HUES48 (cell line): Measurements from ENCODE around the gene LETM1.

ENCODE experiments used
- H3K27ac ChIP-seq: one replicate; pipeline ENCODE4 v1.7.0; 2013; ENCODE audit warnings: low read depth, low read length, inconsistent platforms
- H3K27me3 ChIP-seq: 2 replicates; pipeline ENCODE4 v1.6.1; 2013; ENCODE audit warnings: mild to moderate bottlenecking, low read length; ENCODE audit not compliant: control insufficient read depth, insufficient read depth
- H3K36me3 ChIP-seq: 2 replicates; pipeline ENCODE4 v1.6.1; 2013; ENCODE audit warnings: low read length; ENCODE audit not compliant: control insufficient read depth, insufficient read depth
- H3K4me1 ChIP-seq: 2 replicates; pipeline ENCODE4 v1.6.1; 2013; ENCODE audit warnings: mild to moderate bottlenecking, low read length; ENCODE audit not compliant: control insufficient read depth, insufficient read depth
- H3K4me3 ChIP-seq: 2 replicates; pipeline ENCODE4 v1.5.1; 2013; ENCODE audit warnings: mild to moderate bottlenecking, low read depth, low read length
- H3K9ac ChIP-seq: 2 replicates; pipeline ENCODE4 v1.6.1; 2013; ENCODE audit warnings: mild to moderate bottlenecking, low read depth, low read length, moderate library complexity
- H3K9me3 ChIP-seq: 2 replicates; pipeline ENCODE4 v1.6.1; 2013; ENCODE audit warnings: low read length; ENCODE audit not compliant: control insufficient read depth, insufficient read depth

The LETM1 gene

GRCh38 chr4:1862961-1863296 is 7.0 kb upstream of the LETM1 start:
- H3K4me3 ChIP-seq, result no peak overlapping the region
- H3K9ac ChIP-seq, result no peak overlapping the region
- H3K27me3 ChIP-seq, result peaks cover 99% of the 10 kb centered on the region
- no peaks in the 10 kb centered on the region for H3K9me3 ChIP-seq
- no peak overlapping the region for H3K27ac ChIP-seq
- H3K36me3 ChIP-seq, result no peaks in the 10 kb centered on the region
- no peaks in the 10 kb centered on the region for H3K4me1 ChIP-seq

DNA sequence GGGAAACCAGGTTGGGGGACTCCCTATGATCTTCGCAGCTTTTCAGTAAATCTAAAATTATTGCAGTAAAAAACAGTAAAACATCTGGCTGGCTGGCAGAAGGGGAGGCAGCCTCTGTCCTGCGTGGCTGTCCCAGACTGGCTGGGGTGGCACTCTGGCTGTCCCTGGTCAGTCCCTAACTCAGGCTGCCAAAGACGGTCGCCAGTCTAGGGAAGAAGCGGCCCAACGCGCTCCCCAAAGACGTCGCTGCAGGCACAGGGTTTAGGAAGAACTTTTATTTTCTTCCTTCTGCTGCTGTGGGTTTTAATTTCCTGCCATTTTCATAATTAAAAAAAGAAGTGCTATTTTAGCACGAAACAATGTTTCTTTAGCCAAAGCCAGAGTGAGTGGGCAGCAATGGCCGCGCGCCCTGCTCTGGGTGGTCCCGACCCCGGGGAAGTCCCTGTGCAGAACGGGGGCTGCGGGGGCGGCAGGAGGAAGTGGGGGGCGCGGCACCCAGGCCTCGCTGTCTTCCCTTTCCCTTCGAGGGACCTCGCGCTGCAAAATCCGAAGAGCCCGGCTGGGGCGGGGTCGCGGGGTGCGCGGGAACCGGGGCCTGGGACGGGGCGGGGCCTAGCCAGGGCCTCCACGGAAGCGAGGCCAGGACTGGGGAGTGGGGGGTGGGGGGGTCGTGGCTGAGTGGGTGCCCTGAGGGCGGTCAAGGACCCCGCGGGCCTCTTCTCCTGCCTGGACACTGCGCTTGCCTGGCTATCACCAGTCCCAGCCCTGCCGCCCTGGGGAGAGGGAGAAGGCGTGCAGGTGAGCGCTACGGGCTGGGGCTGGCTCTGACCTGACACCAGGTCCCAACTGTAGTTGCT is 6.3 kb upstream of the LETM1 start:
- Histone ChIP-seq H3K9ac (no peak overlapping the region), H3K27me3 (peaks cover 99% of the 10 kb centered on the region), H3K4me3 (peak overlapping the region; percentile 33; the same call in 1 of the 2 replicates), H3K4me1 (no peaks in the 10 kb centered on the region), H3K36me3 (no peaks in the 10 kb centered on the region), H3K9me3 (no peaks in the 10 kb centered on the region), H3K27ac (no peak overlapping the region)

DNA sequence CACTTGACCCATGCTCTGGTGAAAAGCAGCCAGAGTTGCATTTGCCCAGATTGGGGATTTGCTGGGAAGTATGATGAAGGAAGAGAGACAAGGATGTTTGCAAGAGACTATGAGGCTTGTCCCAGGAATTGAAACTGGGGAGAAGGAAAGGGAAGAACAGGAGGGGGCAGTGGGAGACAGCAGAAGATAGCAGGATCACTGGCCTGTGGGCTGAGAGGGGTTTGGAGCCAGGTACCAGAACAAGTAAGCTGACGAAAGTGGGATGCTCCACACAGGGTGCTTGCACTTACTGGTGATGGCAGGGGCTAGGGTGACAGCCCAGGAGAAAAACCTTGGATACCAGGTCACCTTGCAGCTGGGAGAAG is 3.4 kb upstream of the LETM1 start:
- H3K4me1 ChIP-seq, result 0 out of 2 replicates have a peak, but pooled peaks cover 3% of the 10 kb centered on the region
- H3K9ac ChIP-seq, result no peak overlapping the region
- H3K4me3 ChIP-seq, result no peak overlapping the region
- no peaks in the 10 kb centered on the region for H3K9me3 ChIP-seq
- no peak overlapping the region for H3K27ac ChIP-seq
- H3K27me3 ChIP-seq, result peaks cover 81% of the 10 kb centered on the region
- no peaks in the 10 kb centered on the region for H3K36me3 ChIP-seq

DNA sequence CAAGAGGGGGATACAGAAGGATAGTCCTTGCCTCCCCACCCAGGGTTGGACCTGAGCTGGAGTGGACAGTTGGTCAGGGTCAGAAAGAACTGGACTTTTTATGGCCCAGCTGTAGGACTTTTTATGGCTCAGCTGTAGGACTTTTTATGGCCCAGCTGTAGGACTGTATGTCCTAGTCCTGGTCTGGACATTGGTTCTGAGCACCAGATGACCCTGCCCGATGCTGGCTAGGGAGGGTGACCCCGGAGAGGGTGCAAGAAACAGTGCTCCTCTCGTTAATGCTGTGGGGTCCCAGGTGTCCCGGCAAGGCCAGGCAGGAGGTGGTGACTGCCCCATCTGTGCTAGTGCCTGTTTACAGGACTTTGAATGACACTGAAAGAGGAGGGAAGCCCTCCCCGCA is 2.0 kb upstream of the LETM1 start:
- Histone ChIP-seq H3K27me3 (peaks cover 66% of the 10 kb centered on the region), H3K9me3 (no peaks in the 10 kb centered on the region), H3K4me1 (0 out of 2 replicates have a peak, but pooled peaks cover 3% of the 10 kb centered on the region), H3K9ac (no peak overlapping the region), H3K4me3 (no peak overlapping the region), H3K36me3 (no peaks in the 10 kb centered on the region), H3K27ac (no peak overlapping the region)

DNA sequence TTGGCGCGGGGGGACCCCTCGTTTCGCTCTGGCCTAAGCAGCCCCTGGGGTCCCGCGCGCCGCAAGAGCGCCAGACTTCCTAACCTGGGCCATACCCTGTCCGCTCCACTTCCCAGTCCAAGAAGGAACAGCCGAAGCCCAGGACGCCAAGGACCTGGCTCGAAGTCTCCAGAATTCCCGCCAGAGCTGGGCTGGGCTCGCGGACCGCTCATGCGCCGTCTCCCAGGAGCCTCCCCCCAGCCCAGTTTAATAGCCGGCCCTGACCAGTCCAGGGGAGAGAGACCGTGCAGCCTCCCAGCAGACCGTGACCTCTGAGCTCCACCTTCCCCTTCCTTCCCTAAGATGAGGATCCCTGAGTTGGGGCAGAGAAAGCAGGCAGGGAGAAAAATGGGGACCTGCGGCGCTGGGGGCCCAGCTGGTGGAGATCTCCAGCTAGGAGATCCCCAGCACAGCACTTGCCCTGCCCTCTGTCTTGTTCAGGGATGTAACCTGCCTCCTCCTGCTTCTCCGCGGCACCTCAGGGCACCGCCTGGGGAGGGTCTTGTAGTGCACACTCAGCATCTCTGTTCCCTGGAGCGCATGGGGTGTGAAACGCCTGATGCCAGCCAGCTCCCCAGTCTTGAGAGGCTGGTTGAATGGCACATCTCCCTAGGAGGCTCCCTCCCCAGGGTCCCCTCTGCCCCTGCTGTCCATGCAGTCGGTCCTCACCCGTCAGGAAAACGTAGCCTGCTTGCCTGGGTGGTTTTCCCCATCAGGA is 1.2 kb upstream of the LETM1 start:
- Histone ChIP-seq H3K4me3 (peak overlapping the region; percentile 89), H3K4me1 (0 out of 2 replicates have a peak, but pooled peaks cover 3% of the 10 kb centered on the region), H3K9ac (no peak overlapping the region), H3K27me3 (peaks cover 58% of the 10 kb centered on the region), H3K27ac (no peak overlapping the region), H3K9me3 (no peaks in the 10 kb centered on the region), H3K36me3 (no peaks in the 10 kb centered on the region)

- no peak overlapping the region for H3K27ac ChIP-seq
- peaks cover 42% of the 10 kb centered on the region for H3K27me3 ChIP-seq
- no peaks in the 10 kb centered on the region for H3K36me3 ChIP-seq
- H3K9me3 ChIP-seq, result no peaks in the 10 kb centered on the region
- peak overlapping the region; percentile 89 for H3K4me3 ChIP-seq
- 0 out of 2 replicates have a peak, but pooled peaks cover 3% of the 10 kb centered on the region for H3K4me1 ChIP-seq
- peak overlapping the region; percentile 69; the same call in 1 of the 2 replicates for H3K9ac ChIP-seq
Measured at GRCh38 chr4:1855333-1856070, 454 bp downstream of the LETM1 start.

DNA sequence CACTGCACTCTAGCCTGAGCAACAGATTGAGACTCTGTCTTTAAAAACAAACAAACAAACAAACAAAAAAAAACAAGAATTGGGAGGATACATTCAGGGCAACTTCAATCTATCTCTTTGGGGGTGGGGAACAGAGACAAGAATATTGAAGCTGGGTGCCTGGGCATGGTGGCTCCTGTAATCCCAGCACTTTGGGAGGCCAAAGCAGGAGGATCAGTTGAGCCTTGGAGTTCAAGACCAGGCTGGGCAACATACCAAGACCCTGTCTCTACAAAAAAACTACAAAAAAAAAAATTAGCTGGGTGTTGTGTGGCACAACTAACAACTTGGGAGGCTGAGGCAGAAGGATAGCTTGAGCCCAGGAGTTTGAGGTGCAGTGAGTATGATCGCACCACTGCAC is 1.2 kb downstream of the LETM1 start:
- Histone ChIP-seq H3K27ac (no peak overlapping the region), H3K27me3 (peaks cover 36% of the 10 kb centered on the region), H3K9ac (0 out of 2 replicates have a peak overlapping the region, but pooled peaks have one; percentile 69), H3K4me1 (0 out of 2 replicates have a peak, but pooled peaks cover 3% of the 10 kb centered on the region), H3K36me3 (no peaks in the 10 kb centered on the region), H3K4me3 (peak overlapping the region; percentile 89), H3K9me3 (no peaks in the 10 kb centered on the region)

DNA sequence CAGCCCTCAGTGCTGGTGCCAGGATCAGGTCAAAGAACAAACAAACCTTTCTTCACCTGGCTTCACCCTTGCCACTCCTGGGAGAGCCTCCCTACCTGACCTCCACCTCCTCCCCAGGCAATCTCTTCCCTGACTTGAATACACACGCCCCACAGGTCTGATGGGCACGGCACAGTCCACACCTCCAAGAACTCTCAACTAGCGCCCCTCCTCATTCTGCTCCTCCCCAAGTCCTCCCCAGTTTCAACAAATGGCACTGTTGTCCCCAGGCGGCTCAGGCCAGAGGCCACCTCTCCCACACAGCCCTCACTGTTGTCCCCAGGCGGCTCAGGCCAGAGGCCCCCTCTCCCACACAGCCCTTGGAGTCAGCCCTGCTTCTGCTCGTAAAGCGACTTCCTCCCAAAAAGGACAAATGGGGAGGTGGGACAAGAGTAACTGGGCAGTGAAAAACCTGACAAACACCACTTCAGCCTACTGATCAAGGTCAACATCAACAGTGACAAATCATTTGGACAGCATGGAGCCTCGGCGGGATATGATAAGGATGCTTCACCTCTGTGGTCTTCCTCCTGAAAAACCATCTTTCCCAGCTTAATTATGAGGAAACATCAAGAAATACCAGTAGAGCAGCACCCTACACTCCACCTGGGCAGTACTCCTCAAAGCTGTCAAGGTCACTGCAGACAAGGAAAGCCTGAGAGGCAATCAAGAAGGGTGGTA is 2.9 kb downstream of the LETM1 start:
- no peaks in the 10 kb centered on the region for H3K9me3 ChIP-seq
- no peak overlapping the region for H3K27ac ChIP-seq
- H3K9ac ChIP-seq, result no peak overlapping the region
- peaks cover 6% of the 10 kb centered on the region; the same call in 1 of the 2 replicates for H3K36me3 ChIP-seq
- H3K4me1 ChIP-seq, result 0 out of 2 replicates have a peak, but pooled peaks cover 3% of the 10 kb centered on the region
- H3K27me3 ChIP-seq, result peaks cover 19% of the 10 kb centered on the region
- H3K4me3 ChIP-seq, result no peak overlapping the region

GRCh38 chr4:1851575-1852410 is 4.2 kb downstream of the LETM1 start:
- H3K4me3 ChIP-seq, result no peak overlapping the region
- no peak overlapping the region for H3K27ac ChIP-seq
- no peaks in the 10 kb centered on the region for H3K4me1 ChIP-seq
- H3K9me3 ChIP-seq, result no peaks in the 10 kb centered on the region
- H3K27me3 ChIP-seq, result peaks cover 6% of the 10 kb centered on the region
- H3K36me3 ChIP-seq, result peaks cover 13% of the 10 kb centered on the region; the same call in 1 of the 2 replicates
- H3K9ac ChIP-seq, result no peak overlapping the region
